GM23338 (cell line): ENCODE data around the gene FRMPD1.

Experiments used
- CREB1 ChIP-seq: fragments of 250-450 bp; sonication (Bioruptor Pico); IDR thresholded peaks from 2 replicates; pipeline ENCODE4 v1.5.0; 2020; ENCODE audit warnings: low read depth, mild to moderate bottlenecking, moderate library complexity
- EZH2 ChIP-seq: fragments of 200-600 bp; sonication (generic); IDR thresholded peaks from one replicate; pipeline ENCODE4 v1.8.0; 2017; ENCODE audit warnings: antibody characterized with exemption, mild to moderate bottlenecking, low read depth; ENCODE audit not compliant: unreplicated experiment
- EZH2phosphoT487 ChIP-seq: fragments of 200-600 bp; sonication (generic); IDR thresholded peaks from one replicate; pipeline ENCODE4 v1.8.1; 2018; ENCODE audit warnings: antibody characterized with exemption; ENCODE audit not compliant: unreplicated experiment
- JUNB ChIP-seq: IDR thresholded peaks from one replicate; pipeline ENCODE4 v1.6.1; 2016; ENCODE audit warnings: antibody characterized with exemption; ENCODE audit not compliant: unreplicated experiment
- POLR2AphosphoS5 ChIP-seq: IDR thresholded peaks from 2 replicates; pipeline ENCODE4 v1.6.1; 2016; ENCODE audit warnings: antibody characterized with exemption, low read depth
- ZNF331 ChIP-seq: fragments of 250-450 bp; sonication (Bioruptor Pico); IDR thresholded peaks from 2 replicates; pipeline ENCODE4 v1.5.0; 2020; ENCODE audit warnings: low read depth, mild to moderate bottlenecking, moderate library complexity
- TF ChIP-seq, protein P1 (sequence below), 2 experiments: fragments of 200-600 bp in 1 of 2; sonication (generic) in 1 of 2; conservative IDR thresholded peaks; 2 replicates each; pipeline versions ENCODE4 v1.5.1 to v1.6.1; 2016 to 2017; ENCODE audit warnings: antibody characterized with exemption in 2 of 2, low read depth in 2 of 2, mild to moderate bottlenecking in 2 of 2, moderate library complexity in 1 of 2
- TF ChIP-seq, protein P2 (sequence below): IDR thresholded peaks from one replicate; pipeline ENCODE4 v1.6.1; 2018; ENCODE audit warnings: antibody characterized with exemption; ENCODE audit not compliant: unreplicated experiment

DNA sequence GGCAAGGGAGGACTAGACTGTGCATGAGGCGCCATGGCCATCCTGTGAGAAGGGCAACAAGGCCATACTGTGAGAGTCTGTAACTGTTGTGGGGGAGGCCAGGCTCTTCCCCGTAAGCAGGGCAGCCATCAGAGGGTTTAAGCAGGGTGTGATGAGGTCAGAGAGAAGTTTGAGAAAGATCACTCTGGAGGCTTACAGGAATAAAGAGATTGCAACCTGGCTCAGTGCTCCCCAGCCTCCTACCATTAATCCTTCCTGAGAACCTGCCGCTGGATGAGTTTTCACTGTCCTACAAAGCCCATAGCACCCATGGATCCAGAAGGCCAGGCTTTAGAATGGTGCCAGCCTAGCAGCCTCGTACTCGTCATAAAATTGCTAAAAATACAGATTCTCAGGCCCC, 88.5 kb downstream of the FRMPD1 start:
- TF ChIP-seq, protein P1, sequence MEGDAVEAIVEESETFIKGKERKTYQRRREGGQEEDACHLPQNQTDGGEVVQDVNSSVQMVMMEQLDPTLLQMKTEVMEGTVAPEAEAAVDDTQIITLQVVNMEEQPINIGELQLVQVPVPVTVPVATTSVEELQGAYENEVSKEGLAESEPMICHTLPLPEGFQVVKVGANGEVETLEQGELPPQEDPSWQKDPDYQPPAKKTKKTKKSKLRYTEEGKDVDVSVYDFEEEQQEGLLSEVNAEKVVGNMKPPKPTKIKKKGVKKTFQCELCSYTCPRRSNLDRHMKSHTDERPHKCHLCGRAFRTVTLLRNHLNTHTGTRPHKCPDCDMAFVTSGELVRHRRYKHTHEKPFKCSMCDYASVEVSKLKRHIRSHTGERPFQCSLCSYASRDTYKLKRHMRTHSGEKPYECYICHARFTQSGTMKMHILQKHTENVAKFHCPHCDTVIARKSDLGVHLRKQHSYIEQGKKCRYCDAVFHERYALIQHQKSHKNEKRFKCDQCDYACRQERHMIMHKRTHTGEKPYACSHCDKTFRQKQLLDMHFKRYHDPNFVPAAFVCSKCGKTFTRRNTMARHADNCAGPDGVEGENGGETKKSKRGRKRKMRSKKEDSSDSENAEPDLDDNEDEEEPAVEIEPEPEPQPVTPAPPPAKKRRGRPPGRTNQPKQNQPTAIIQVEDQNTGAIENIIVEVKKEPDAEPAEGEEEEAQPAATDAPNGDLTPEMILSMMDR (conservative IDR thresholded peaks at IDR 0.05; ENCODE audit: low read depth in 2 of 2): no peak
- TF ChIP-seq EZH2 (no peak), JUNB (no peak), ZNF331 (no peak), POLR2AphosphoS5 (no peak), EZH2phosphoT487 (no peak), CREB1 (CRISPR knock-in tag) (no peak)
- TF ChIP-seq, protein P2, sequence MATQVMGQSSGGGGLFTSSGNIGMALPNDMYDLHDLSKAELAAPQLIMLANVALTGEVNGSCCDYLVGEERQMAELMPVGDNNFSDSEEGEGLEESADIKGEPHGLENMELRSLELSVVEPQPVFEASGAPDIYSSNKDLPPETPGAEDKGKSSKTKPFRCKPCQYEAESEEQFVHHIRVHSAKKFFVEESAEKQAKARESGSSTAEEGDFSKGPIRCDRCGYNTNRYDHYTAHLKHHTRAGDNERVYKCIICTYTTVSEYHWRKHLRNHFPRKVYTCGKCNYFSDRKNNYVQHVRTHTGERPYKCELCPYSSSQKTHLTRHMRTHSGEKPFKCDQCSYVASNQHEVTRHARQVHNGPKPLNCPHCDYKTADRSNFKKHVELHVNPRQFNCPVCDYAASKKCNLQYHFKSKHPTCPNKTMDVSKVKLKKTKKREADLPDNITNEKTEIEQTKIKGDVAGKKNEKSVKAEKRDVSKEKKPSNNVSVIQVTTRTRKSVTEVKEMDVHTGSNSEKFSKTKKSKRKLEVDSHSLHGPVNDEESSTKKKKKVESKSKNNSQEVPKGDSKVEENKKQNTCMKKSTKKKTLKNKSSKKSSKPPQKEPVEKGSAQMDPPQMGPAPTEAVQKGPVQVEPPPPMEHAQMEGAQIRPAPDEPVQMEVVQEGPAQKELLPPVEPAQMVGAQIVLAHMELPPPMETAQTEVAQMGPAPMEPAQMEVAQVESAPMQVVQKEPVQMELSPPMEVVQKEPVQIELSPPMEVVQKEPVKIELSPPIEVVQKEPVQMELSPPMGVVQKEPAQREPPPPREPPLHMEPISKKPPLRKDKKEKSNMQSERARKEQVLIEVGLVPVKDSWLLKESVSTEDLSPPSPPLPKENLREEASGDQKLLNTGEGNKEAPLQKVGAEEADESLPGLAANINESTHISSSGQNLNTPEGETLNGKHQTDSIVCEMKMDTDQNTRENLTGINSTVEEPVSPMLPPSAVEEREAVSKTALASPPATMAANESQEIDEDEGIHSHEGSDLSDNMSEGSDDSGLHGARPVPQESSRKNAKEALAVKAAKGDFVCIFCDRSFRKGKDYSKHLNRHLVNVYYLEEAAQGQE: no peak
